Lung (tissue), 12 donors: ENCODE measurements around the gene ZFAND6. TPM values are rescaled to one million over a fixed set of nuclear protein-coding genes. Genes with fewer than 3 reads are reported as not detected.

Experiments used
- ATAC-seq: fragments of 200-7000 bp; cut with Tn5 transposase; one replicate; pipeline ENCODE4 v1.9.1; 2020; ENCODE audit warnings: moderate number of reproducible peaks; ENCODE audit not compliant: insufficient read depth, low FRiP score
- DNase-seq, 3 donors: peaks; one replicate each; pipeline ENCODE4 v3.0.0-alpha.2; 2013 to 2017
- H3K27ac ChIP-seq, 2 donors: one replicate each; pipeline ENCODE4 v1.5.1; 2013; ENCODE audit warnings: mild to moderate bottlenecking in 2 of 2, moderate library complexity in 2 of 2, control low read depth in 1 of 2, inconsistent platforms in 1 of 2, low read depth in 1 of 2, low read length in 1 of 2
- H3K27me3 ChIP-seq, 3 donors: one replicate each; pipeline ENCODE4 v1.5.1; 2013; ENCODE audit warnings: low read length in 2 of 3; ENCODE audit not compliant: control insufficient read depth in 3 of 3, insufficient read depth in 3 of 3
- H3K36me3 ChIP-seq, 4 donors: one replicate each; pipeline ENCODE4 v1.5.1; 2013; ENCODE audit warnings: low read length in 4 of 4, mild to moderate bottlenecking in 1 of 4, moderate library complexity in 1 of 4; ENCODE audit not compliant: control insufficient read depth in 4 of 4, insufficient read depth in 4 of 4
- H3K4me1 ChIP-seq, 5 donors: one replicate each; pipeline ENCODE4 v1.5.1; 2013; ENCODE audit warnings: low read length in 5 of 5, mild to moderate bottlenecking in 2 of 5, moderate library complexity in 1 of 5; ENCODE audit not compliant: control insufficient read depth in 5 of 5, insufficient read depth in 5 of 5
- H3K4me3 ChIP-seq: one replicate; pipeline ENCODE4 v1.5.1; 2013; ENCODE audit warnings: mild to moderate bottlenecking, control low read depth, moderate library complexity
- H3K9ac ChIP-seq, 2 donors: one replicate each; pipeline ENCODE4 v1.5.1; 2013; ENCODE audit warnings: low read length in 2 of 2, control low read depth in 1 of 2; ENCODE audit not compliant: insufficient read depth in 1 of 2
- H3K9me3 ChIP-seq, 4 donors: one replicate each; pipeline ENCODE4 v1.5.1; 2013; ENCODE audit warnings: low read length in 3 of 4, mild to moderate bottlenecking in 1 of 4, moderate library complexity in 1 of 4; ENCODE audit not compliant: control insufficient read depth in 4 of 4, insufficient read depth in 3 of 4
- WGBS, 2 donors: extraction: QIAGEN DNeasy Blood & Tissue Kit; methylation state at CpG; one replicate each; pipeline ENCODE4 v1.1.7; 2013; 5-methylcytosine and 5-hydroxymethylcytosine counted together
- polyA plus RNA-seq, 2 donors: library from polyadenylated mRNA; stranded (reverse); fragments of 200-250 nt; gene quantifications; one replicate each; pipeline ENCODE4 v1.2.1, GENCODE V29; 2013
- total RNA-seq, 2 donors: library from RNA; depleted of rRNA in 1 of 2; stranded (reverse); fragments of >200 nt in 1 of 2; gene quantifications; one replicate each; pipeline ENCODE4 v1.2.1, GENCODE V29; 2014 to 2021
- TF ChIP-seq, protein P1 (sequence below): IDR thresholded peaks from 2 replicates; pipeline ENCODE4 v1.5.1; 2012; ENCODE audit warnings: mild to moderate bottlenecking; ENCODE audit errors: control extremely low read depth, extremely low read depth
- donor health status: control.
- donor health status: control.
- donor health status: Bipolar disorder and iron deficiency.
- donor health status: healthy.
- donor health status: DM: yes; HTN: yes; CAD: no.

Gene ZFAND6
- total and polyA plus RNA-seq, 4 donors: 49.6 to 160 (median 81.4) TPM

DNA sequence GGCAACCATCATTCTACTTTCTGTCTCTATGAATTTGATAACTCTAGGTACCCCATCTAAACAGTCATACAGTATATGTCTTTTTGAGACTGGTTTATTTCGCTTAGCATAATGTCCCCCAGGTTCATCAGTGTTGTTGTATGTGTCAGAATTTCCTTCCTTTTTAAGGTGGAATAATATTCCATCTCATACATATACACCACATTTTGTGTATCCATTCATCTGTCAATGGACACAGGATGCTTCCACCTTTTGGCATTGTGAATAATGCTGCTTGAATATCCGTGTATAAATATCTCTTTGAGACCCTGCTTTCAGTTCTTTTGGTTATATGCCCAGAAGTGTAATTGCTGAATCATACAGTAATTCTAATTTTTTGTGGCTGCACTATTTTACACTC is 10.4 kb upstream of the ZFAND6 start:
- Histone ChIP-seq H3K9me3 (no peaks in the 10 kb centered on the region), H3K4me1 (no peaks in the 10 kb centered on the region), H3K9ac (no peak overlapping the region), H3K27me3 (peaks cover 0 to 3% (median 0%) of the 10 kb centered on the region in 3 donors), H3K27ac (no peak overlapping the region), H3K4me3 (no peak overlapping the region), H3K36me3 (no peaks in the 10 kb centered on the region)
- WGBS, 2 donors: 53 to 68% methylated on average over 2 of the region's 2 CpGs
- no peak for DNase-seq
- TF ChIP-seq, protein P1, sequence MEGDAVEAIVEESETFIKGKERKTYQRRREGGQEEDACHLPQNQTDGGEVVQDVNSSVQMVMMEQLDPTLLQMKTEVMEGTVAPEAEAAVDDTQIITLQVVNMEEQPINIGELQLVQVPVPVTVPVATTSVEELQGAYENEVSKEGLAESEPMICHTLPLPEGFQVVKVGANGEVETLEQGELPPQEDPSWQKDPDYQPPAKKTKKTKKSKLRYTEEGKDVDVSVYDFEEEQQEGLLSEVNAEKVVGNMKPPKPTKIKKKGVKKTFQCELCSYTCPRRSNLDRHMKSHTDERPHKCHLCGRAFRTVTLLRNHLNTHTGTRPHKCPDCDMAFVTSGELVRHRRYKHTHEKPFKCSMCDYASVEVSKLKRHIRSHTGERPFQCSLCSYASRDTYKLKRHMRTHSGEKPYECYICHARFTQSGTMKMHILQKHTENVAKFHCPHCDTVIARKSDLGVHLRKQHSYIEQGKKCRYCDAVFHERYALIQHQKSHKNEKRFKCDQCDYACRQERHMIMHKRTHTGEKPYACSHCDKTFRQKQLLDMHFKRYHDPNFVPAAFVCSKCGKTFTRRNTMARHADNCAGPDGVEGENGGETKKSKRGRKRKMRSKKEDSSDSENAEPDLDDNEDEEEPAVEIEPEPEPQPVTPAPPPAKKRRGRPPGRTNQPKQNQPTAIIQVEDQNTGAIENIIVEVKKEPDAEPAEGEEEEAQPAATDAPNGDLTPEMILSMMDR: no peak
- ATAC-seq: no peak

DNA sequence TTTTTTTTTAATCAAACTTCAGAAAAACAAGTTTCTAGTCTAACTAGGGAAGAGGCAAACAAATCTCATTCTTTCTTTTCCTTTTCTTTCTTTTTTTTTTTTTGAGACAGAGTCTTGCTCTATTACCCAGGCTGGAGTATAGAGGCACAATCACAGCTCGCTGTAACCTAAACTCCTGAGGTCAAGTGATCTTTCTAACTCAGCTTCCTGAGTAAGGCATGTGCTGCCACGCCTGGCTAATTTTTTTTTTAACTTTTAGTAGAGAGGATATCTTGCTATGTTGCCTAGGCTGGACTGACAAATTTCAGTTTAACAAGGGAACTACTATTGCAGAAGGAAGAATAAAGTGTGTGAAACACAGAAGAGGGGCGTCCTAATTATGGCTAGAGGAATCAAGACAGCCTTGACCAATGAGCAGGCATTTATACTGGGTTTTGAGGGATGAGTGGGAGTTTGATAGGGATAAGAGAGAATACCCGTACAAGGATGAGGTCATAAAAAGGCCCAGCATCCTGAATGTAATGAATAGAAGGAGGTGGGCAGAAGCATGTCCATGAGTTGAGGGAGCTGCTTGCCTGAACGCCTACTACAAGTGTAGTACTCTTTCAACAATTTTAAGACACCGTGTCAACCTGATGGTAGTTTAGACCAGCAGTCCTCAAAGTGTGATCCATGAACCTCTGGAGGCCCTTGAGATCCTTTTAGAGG is 6.7 kb upstream of the ZFAND6 start:
- Histone ChIP-seq H3K36me3 (no peaks in the 10 kb centered on the region), H3K27ac (no peak overlapping the region), H3K9ac (no peak overlapping the region), H3K9me3 (no peaks in the 10 kb centered on the region), H3K27me3 (peaks cover 0 to 6% (median 2%) of the 10 kb centered on the region in 3 donors), H3K4me1 (no peaks in the 10 kb centered on the region), H3K4me3 (no peak overlapping the region)
- DNase-seq (no peak), ATAC-seq (no peak)
- TF ChIP-seq, protein P1: no peak
- 68% methylated on average over 6 of the region's 6 CpGs for WGBS, 2 donors

DNA sequence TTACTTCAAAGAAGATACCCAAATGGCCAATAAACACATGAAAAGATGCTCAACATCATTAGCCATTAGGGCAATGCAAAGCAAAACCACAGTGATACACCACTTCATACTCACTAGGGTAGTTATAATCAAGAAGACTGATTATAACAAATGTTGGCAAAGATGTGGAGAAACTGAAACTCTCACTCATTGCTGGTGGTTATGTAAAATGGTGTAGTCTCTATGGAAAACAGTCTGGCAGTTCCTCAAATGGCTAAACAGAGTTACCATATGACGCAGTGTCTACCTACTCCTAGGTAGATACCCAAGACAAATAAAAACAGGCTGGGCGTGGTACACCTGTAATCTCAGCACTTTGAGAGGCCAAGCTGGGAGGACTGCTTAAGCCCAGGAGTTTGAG is 3.5 kb upstream of the ZFAND6 start:
- 85 to 92% methylated on average over 2 of the region's 2 CpGs for WGBS, 2 donors
- no peaks in the 10 kb centered on the region for H3K9me3 ChIP-seq

More for the DNA sequence above, 3.5 kb upstream of the ZFAND6 start:
- DNase-seq (no peak), ATAC-seq (no peak)
- peaks cover 0 to 11% (median 0%) of the 10 kb centered on the region in 5 donors for H3K4me1 ChIP-seq
- peaks cover 0 to 7% (median 3%) of the 10 kb centered on the region in 3 donors for H3K27me3 ChIP-seq
- TF ChIP-seq, protein P1: no peak
- no peak overlapping the region for H3K4me3 ChIP-seq
- no peak overlapping the region for H3K27ac ChIP-seq
- no peaks in the 10 kb centered on the region for H3K36me3 ChIP-seq
- no peak overlapping the region for H3K9ac ChIP-seq
